Thoracic aorta (tissue), 2 donors: ENCODE data around the gene FAM120B. TPM values are rescaled to one million over a fixed set of nuclear protein-coding genes. Genes with fewer than 3 reads are reported as not detected.

Experiments used
- ATAC-seq: fragments of 150-250 bp; one replicate; pipeline ENCODE4 v1.8.0; 2017; ENCODE audit warnings: low read depth; ENCODE audit not compliant: insufficient number of reproducible peaks, low FRiP score
- DNase-seq: peaks from one replicate; pipeline ENCODE4 v3.0.0-alpha.2; 2020; ENCODE audit warnings: low spot score
- H3K27ac ChIP-seq, 2 donors: fragments of 200-600 bp; sonication (generic); 1 replicate in 1 of 2; 2 replicates in 1 of 2; pipeline ENCODE4 v1.5.1; 2016; ENCODE audit warnings: mild to moderate bottlenecking in 2 of 2, moderate library complexity in 2 of 2
- H3K27me3 ChIP-seq: fragments of 200-600 bp; sonication (generic); replicated peaks from 2 replicates; pipeline ENCODE4 v1.6.0; 2016; ENCODE audit warnings: mild to moderate bottlenecking; ENCODE audit not compliant: insufficient read depth
- H3K36me3 ChIP-seq: fragments of 200-600 bp; sonication (generic); one replicate; pipeline ENCODE4 v1.5.1; 2016
- H3K4me1 ChIP-seq, 2 donors: fragments of 200-600 bp; sonication (generic); 1 replicate in 1 of 2; 2 replicates in 1 of 2; pipeline versions ENCODE4 v1.5.1 to v1.6.0; 2016; ENCODE audit warnings: low read depth in 2 of 2, mild to moderate bottlenecking in 1 of 2; ENCODE audit not compliant: control insufficient read depth in 1 of 2
- H3K4me3 ChIP-seq: fragments of 200-600 bp; sonication (generic); 2 replicates; pipeline ENCODE4 v1.5.1; 2016; ENCODE audit warnings: mild to moderate bottlenecking
- H3K9me3 ChIP-seq: fragments of 200-600 bp; sonication (generic); 2 replicates; pipeline ENCODE4 v1.5.1; 2016
- total RNA-seq, 2 donors: library from RNA; depleted of rRNA; stranded (reverse); fragments of >200 nt; gene quantifications; one replicate each; pipeline versions ENCODE4 v1.1.0 to v1.2.3, GENCODE V29; 2016
- TF ChIP-seq, protein P1 (sequence below): fragments of 200-600 bp; sonication (generic); IDR thresholded peaks from one replicate; pipeline ENCODE4 v1.5.1; 2019; ENCODE audit warnings: antibody characterized with exemption

FAM120B gene
- total RNA-seq, 2 donors from 2014 or later = 21.0 to 24.1 TPM

DNA sequence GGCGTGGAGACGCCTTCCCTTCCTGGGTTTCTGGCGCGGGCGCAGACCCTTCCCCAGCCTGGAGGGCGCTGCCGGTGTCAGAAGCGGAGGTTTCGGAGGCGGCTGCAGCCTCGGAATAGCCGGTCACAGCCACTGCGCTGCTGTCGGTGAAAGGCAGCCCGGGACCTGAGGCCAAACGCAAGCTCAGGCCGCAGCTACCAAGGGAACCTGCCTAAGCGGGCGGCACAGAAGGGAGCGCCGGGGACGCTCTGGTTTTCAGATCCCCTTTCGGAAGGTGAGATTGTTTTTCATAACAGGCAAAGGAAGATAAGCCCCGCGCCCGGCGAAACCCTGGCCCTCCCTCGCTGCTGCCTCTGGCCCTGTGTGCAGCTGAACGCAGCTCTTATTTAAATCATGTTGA lies 116.5 kb downstream of the FAM120B start:
- Histone ChIP-seq H3K4me3 (no peak overlapping the region), H3K9me3 (no peaks in the 10 kb centered on the region), H3K27ac (no peak overlapping the region), H3K27me3 (no peaks in the 10 kb centered on the region), H3K4me1 (no peaks in the 10 kb centered on the region), H3K36me3 (no peaks in the 10 kb centered on the region)
- TF ChIP-seq, protein P1, sequence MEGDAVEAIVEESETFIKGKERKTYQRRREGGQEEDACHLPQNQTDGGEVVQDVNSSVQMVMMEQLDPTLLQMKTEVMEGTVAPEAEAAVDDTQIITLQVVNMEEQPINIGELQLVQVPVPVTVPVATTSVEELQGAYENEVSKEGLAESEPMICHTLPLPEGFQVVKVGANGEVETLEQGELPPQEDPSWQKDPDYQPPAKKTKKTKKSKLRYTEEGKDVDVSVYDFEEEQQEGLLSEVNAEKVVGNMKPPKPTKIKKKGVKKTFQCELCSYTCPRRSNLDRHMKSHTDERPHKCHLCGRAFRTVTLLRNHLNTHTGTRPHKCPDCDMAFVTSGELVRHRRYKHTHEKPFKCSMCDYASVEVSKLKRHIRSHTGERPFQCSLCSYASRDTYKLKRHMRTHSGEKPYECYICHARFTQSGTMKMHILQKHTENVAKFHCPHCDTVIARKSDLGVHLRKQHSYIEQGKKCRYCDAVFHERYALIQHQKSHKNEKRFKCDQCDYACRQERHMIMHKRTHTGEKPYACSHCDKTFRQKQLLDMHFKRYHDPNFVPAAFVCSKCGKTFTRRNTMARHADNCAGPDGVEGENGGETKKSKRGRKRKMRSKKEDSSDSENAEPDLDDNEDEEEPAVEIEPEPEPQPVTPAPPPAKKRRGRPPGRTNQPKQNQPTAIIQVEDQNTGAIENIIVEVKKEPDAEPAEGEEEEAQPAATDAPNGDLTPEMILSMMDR = no peak
- ATAC-seq (no peak), DNase-seq (no peak)

DNA sequence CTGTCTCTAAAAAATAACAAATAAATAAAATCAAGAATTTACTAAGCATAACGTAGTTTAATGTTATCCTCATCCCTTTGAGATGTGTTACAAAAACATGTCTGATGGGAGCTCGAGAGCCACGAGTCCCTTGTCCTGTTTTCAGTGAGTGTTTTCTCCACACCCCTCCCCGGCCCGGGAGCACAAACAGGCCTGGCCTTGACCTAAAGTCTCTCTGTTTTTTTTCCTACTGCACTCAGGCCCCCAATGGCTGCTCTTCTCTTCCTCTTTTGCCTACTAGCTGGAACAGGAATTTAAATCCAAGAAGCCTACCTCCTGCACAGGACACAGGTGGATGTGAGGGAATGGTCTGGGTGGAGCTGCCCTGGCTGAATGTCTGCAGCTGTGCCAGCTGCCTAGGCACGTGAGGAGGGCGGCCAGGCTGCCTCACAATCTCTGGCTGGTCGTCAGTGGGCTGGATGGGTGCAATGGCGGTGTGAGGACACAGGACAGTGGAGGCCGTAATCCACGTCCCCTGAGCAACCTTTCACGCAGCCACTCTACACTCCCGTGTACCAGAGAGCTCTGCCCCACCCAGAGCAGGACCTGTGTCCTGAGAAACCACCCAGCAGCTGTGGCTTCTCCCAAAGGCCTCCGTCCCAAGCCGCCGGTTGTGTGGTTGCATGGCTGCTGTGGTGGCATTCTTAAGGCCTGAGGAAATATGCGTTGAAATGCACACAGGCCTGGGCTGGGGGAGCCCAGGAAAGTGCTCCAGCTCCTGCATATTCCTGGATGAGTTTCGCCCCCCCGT lies 117.5 kb downstream of the FAM120B start:
- DNase-seq = no peak
- Histone ChIP-seq H3K36me3 (no peaks in the 10 kb centered on the region), H3K27me3 (no peaks in the 10 kb centered on the region), H3K4me1 (no peaks in the 10 kb centered on the region), H3K4me3 (no peak overlapping the region), H3K27ac (no peak overlapping the region), H3K9me3 (no peaks in the 10 kb centered on the region)
- no peak for ATAC-seq
- TF ChIP-seq, protein P1 = no peak

DNA sequence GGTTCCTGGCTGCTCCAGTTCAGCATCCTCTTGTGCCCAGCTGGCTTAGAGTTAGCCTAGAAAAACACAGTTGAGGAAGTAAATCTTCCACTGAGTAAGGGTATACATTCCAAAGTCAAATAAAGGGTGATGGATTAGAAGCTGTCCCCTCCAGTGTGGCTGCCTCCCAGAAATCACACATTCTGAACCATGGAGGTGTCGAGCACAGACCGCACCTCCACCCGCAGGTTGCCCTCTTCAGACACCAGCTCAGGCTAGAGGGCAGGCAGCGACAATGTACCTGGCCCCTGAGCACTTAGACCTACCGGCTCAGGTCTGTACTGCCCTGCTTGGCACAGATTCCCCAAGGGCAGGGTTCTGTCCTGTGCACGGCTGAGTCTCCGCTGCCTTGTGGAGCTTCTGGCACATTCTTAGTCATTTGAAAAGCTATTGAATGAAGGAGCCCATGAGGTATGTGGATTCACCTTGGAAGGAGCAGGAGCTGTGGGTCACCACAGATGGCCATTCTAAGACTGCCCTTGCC lies 118.1 kb downstream of the FAM120B start:
- no peaks in the 10 kb centered on the region for H3K4me1 ChIP-seq
- TF ChIP-seq, protein P1 = no peak
- H3K9me3 ChIP-seq = no peaks in the 10 kb centered on the region
- ATAC-seq (no peak), DNase-seq (no peak)
- no peak overlapping the region for H3K27ac ChIP-seq
- no peaks in the 10 kb centered on the region for H3K36me3 ChIP-seq
- H3K27me3 ChIP-seq = no peaks in the 10 kb centered on the region
- H3K4me3 ChIP-seq = no peak overlapping the region

DNA sequence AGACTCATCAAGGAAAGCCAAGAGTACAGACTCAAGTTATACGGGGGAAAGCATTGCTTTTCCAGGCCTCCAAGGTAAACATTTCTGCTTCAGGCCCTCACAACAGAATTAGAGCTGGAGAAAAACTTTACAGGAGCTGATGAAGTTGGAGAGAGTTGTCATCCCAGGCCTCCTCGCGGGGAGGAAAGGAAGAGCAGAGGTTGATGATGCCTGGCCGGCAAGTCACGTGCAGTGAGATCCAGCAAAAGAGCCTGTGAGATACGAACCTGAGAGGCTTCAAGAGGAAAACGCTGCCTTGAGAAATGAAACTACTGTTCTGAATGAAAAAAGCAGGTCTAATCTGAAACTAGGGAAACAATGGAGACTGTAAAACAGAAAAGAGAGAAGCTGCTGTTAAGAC lies 122.9 kb downstream of the FAM120B start:
- DNase-seq = no peak
- TF ChIP-seq, protein P1 = no peak
- Histone ChIP-seq H3K27ac (no peak overlapping the region), H3K36me3 (no peaks in the 10 kb centered on the region), H3K9me3 (no peaks in the 10 kb centered on the region), H3K27me3 (no peaks in the 10 kb centered on the region), H3K4me1 (no peaks in the 10 kb centered on the region), H3K4me3 (no peak overlapping the region)
- ATAC-seq = no peak

DNA sequence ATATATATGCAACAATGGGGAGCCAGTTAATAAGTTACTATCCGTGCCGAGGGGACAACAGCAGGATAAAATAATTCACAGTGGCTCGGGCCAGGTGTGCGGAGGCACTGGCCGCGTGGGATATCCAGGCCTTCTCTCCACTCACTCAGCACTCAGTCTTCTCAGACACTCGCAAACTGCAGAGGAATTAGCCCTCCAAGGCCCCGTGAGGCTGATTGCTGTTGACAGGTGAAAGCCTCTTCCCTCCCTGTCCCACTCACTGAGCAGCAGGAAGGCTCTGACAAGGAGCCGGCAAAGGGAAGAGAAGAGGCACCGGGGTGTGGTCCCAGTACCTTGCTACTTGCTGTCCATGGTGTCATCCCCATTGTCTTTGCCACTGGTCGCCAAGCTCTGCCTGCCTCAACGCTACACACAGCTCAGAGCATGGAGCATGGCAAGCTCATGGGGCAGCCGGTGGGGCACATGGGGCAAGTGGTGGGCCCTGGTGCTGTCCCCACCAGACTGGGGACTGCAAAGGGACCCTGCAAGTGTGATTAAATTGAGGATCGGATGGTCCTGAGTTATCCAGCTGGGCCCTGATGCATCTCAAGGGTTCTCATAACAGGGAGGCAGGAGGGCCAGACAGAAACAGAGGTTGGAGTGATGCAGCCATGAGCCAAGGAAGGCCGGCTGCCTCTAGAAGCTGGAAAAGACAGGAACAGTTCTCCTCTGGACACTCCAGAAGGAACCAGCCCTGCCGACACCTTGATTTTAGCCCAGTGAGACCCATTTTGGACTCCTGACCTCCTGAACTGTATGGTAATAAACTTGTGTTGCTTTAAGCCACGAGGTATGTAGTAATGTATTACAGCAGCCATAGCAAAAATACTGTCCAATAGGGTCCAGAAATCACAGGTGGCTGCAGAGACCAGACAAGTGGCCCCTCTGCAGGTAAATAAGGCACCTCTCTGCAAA lies 126.9 kb downstream of the FAM120B start:
- Histone ChIP-seq H3K27ac (no peak overlapping the region), H3K4me1 (peaks cover 0 to 6% of the 10 kb centered on the region in 2 donors), H3K27me3 (no peaks in the 10 kb centered on the region), H3K36me3 (no peaks in the 10 kb centered on the region), H3K9me3 (no peaks in the 10 kb centered on the region), H3K4me3 (no peak overlapping the region)
- no peak for DNase-seq
- ATAC-seq = no peak
- TF ChIP-seq, protein P1 = no peak
